Stomach (tissue), 9 donors: ENCODE data around the gene CORO1C. TPM values are rescaled to one million over a fixed set of nuclear protein-coding genes. Genes with fewer than 3 reads are reported as not detected.
A peak's percentile ranks its signal among the peaks of the same experiment; 100 is the strongest.

Experiments
- DNase-seq, 2 donors: peaks; one replicate each; pipeline versions ENCODE4 v3.0.0 to v3.0.0-alpha.2; 2013 to 2019
- H3K27ac ChIP-seq, 5 donors: fragments of 200-600 bp in 4 of 5; sonication (generic) in 4 of 5; one replicate each; pipeline ENCODE4 v1.5.1; 2013 to 2019; ENCODE audit warnings: mild to moderate bottlenecking in 1 of 5, moderate library complexity in 1 of 5
- H3K27me3 ChIP-seq, 3 donors: fragments of 200-600 bp; sonication (generic); one replicate each; pipeline ENCODE4 v1.5.1; 2017 to 2019; ENCODE audit warnings: mixed run types in 1 of 3
- H3K36me3 ChIP-seq, 4 donors: fragments of 200-600 bp; sonication (generic); 1 replicate in 3 of 4; 2 replicates in 1 of 4; pipeline ENCODE4 v1.5.1; 2016 to 2019
- H3K4me1 ChIP-seq, 4 donors: fragments of 200-600 bp; sonication (generic); one replicate each; pipeline ENCODE4 v1.5.1; 2016 to 2019
- H3K4me3 ChIP-seq, 4 donors: fragments of 200-600 bp; sonication (generic) in 3 of 4; one replicate each; pipeline ENCODE4 v1.5.1; 2016 to 2019; ENCODE audit warnings: mild to moderate bottlenecking in 1 of 4
- H3K9me3 ChIP-seq, 4 donors: fragments of 200-600 bp; sonication (generic); one replicate each; pipeline ENCODE4 v1.5.1; 2016 to 2019
- EP300 ChIP-seq: sonication (generic); formaldehyde crosslinking; IDR thresholded peaks from one replicate; pipeline ENCODE4 v1.6.1; 2017; ENCODE audit warnings: antibody characterized with exemption
- POLR2A ChIP-seq, 4 donors: fragments of 450-650 bp; IDR thresholded peaks; one replicate each; pipeline ENCODE4 v1.6.1; 2016; ENCODE audit warnings: antibody characterized with exemption in 4 of 4, control low read depth in 2 of 4, mild to moderate bottlenecking in 1 of 4, moderate library complexity in 1 of 4
- POLR2AphosphoS5 ChIP-seq, 3 donors: sonication (generic); formaldehyde crosslinking; IDR thresholded peaks; one replicate each; pipeline ENCODE4 v1.6.1; 2016; ENCODE audit warnings: antibody characterized with exemption in 3 of 3
- WGBS, 5 donors: extraction: QIAGEN DNeasy Blood & Tissue Kit in 3 of 5; methylation state at CpG; one replicate each; pipeline versions ENCODE4 v1.1.5 to v1.1.7; 2013 to 2018; 5-methylcytosine and 5-hydroxymethylcytosine counted together
- intact Hi-C: fragments of 100-400 bp; cut with DNase I; formaldehyde crosslinking; loops from one replicate; pipeline ENCODE4 v1.15.1; 2023; ENCODE audit warnings: low total_unique reads
- polyA plus RNA-seq, 3 donors: library from polyadenylated mRNA; stranded (reverse); fragments of 200-250 nt; gene quantifications; one replicate each; pipeline ENCODE4 v1.2.3, GENCODE V29; 2013
- total RNA-seq, 5 donors: library from RNA; depleted of rRNA; stranded (reverse); fragments of >200 nt; gene quantifications; one replicate each; pipeline versions ENCODE4 v1.1.0 to v1.2.3, GENCODE V29; 2014 to 2016
- TF ChIP-seq, protein P1 (sequence below), 7 experiments: fragments of 450-650 bp in 4 of 7; fragments of 200-600 bp in 3 of 7; sonication (generic) in 3 of 7; IDR thresholded peaks; one replicate each; pipeline ENCODE4 v1.5.1; 2016 to 2019; ENCODE audit warnings: antibody characterized with exemption in 7 of 7, control low read depth in 2 of 7, mild to moderate bottlenecking in 1 of 7
- donor health status: healthy with polysubstance abuse.
- donor health status: Bipolar disorder and iron deficiency.
- donor health status: healthy.

Gene CORO1C
- total and polyA plus RNA-seq, 8 donors = 27.4 to 392 (median 143) TPM

DNA sequence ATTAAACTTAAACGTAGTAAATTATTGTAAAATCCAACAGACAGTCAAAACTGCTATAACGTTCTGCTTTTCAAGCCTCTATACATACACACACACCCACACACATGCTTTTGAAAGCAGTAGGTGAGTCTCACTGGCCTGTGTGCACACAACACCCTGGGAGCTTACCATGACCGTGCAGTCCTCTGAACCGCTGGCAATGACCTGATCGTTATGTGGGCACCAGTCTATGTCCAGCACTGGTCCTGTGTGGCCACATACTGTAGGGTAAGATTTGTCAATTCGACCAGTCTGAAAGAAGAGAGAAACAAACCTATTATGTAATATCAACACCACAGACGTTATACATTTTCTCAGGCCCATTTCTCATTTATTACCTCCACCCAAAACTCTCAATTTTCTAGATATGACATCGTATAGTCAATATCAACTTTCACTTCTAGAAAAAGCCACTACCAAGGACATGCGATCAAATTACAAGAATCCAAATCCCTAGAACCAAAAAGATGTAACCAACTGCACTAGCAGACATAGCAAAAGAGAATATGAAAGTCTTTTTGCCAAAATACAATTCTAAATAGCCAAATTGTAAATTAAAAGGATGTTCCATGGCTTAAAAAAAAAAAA, 53.1 kb downstream of the CORO1C start:
- intact Hi-C loops = no loop called here
- no peaks in the 10 kb centered on the region for H3K9me3 ChIP-seq
- 83 to 90% (median 89%) methylated on average over 9 of the region's 9 CpGs for WGBS, 5 donors
- no peak for DNase-seq
- peaks cover 7 to 41% (median 11%) of the 10 kb centered on the region in 4 donors for H3K36me3 ChIP-seq
- no peaks in the 10 kb centered on the region for H3K27me3 ChIP-seq
- peak overlapping the region in 2 of 5 donors; percentile 18 to 77 for H3K27ac ChIP-seq
- TF ChIP-seq POLR2A (IDR thresholded peaks at IDR 0.05) (no peak), POLR2AphosphoS5 (IDR thresholded peaks at IDR 0.05) (no peak), EP300 (no peak)
- TF ChIP-seq, protein P1, sequence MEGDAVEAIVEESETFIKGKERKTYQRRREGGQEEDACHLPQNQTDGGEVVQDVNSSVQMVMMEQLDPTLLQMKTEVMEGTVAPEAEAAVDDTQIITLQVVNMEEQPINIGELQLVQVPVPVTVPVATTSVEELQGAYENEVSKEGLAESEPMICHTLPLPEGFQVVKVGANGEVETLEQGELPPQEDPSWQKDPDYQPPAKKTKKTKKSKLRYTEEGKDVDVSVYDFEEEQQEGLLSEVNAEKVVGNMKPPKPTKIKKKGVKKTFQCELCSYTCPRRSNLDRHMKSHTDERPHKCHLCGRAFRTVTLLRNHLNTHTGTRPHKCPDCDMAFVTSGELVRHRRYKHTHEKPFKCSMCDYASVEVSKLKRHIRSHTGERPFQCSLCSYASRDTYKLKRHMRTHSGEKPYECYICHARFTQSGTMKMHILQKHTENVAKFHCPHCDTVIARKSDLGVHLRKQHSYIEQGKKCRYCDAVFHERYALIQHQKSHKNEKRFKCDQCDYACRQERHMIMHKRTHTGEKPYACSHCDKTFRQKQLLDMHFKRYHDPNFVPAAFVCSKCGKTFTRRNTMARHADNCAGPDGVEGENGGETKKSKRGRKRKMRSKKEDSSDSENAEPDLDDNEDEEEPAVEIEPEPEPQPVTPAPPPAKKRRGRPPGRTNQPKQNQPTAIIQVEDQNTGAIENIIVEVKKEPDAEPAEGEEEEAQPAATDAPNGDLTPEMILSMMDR (IDR thresholded peaks at IDR 0.05) = no peak
- H3K4me3 ChIP-seq = no peak overlapping the region
- peaks cover 0 to 28% (median 15%) of the 10 kb centered on the region in 4 donors for H3K4me1 ChIP-seq

DNA sequence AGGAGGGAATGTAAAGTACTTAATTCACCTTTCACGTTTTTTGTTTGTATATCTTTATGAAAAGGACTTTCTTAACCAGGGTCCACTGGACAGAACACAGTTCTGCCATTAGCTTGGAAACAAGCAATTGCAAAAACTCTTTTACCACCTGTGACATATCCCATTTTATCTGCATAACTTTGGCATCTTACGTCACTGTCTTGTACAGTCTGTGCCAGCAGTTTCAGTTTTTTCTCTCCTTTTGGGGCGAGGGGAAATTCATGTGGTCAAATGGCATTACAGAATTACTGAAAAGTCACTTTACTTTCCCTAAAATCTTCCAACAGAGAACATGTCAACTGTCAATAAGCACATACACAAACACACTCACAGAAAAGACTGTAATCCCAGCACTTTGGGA, 53.9 kb downstream of the CORO1C start:
- WGBS, 5 donors = 79 to 91% (median 85%) methylated on average over 3 of the region's 3 CpGs

DNA sequence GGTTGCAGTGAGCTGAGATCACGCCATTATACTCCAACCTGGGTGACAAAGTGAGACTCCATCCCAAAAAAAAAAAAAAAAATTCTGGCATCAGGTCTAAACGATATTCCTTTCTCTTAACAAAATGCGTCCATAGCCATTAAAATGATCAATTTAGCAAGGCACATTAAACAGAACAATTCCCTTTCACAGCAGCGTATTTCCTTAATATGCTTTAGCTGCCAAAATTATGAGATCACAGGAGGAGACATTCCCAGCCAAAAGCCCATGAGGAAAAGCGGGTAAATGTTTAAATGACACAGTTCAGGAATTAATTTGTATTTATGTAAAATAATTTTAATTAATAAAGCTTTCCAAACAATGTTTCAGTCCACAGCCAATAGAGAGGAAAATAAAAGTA, 54.6 kb downstream of the CORO1C start:
- Histone ChIP-seq H3K9me3 (no peaks in the 10 kb centered on the region), H3K27me3 (no peaks in the 10 kb centered on the region), H3K36me3 (peaks cover 7 to 49% (median 16%) of the 10 kb centered on the region in 4 donors), H3K27ac (peak overlapping the region in 3 of 5 donors; percentile 38 to 77 (median 52)), H3K4me1 (peaks cover 0 to 29% (median 14%) of the 10 kb centered on the region in 4 donors), H3K4me3 (no peak overlapping the region)
- no peak for TF ChIP-seq POLR2A (IDR thresholded peaks at IDR 0.05)
- no peak for TF ChIP-seq POLR2AphosphoS5 (IDR thresholded peaks at IDR 0.05)
- TF ChIP-seq, protein P1 (IDR thresholded peaks at IDR 0.05) = no peak
- no peak for TF ChIP-seq EP300
- no peak for DNase-seq
- intact Hi-C loops = no loop called here
- 77 to 89% (median 83%) methylated on average over 5 of the region's 5 CpGs for WGBS, 5 donors

More for the DNA sequence above, 53.9 kb downstream of the CORO1C start:
- Histone ChIP-seq H3K27ac (peak overlapping the region in 2 of 5 donors; percentile 38 to 77), H3K4me3 (no peak overlapping the region), H3K27me3 (no peaks in the 10 kb centered on the region), H3K9me3 (no peaks in the 10 kb centered on the region), H3K36me3 (peaks cover 7 to 46% (median 14%) of the 10 kb centered on the region in 4 donors), H3K4me1 (peaks cover 0 to 33% (median 17%) of the 10 kb centered on the region in 4 donors)
- no peak for DNase-seq
- no peak for TF ChIP-seq EP300
- TF ChIP-seq, protein P1 (IDR thresholded peaks at IDR 0.05) = no peak
- intact Hi-C loops = no loop called here

DNA sequence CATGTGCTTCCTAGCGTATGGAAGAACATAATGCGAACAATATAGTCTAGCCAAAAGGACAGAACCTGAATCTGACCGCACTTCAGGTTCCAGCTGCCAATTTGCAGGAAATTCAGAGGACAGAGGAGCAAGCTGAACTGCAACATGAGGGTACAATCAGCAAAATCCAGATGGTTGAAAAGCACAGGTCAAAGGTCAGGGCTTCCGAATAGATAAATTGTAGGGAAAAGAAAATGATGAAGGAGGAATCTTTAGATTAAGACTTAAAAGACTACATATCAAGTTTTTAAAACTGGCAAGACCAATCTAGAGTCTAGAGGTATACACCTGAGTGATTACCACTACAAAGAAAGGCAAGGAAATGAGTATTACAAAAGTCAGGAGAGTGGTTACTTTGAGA, 55.5 kb downstream of the CORO1C start:
- H3K27ac ChIP-seq = peak overlapping the region in 3 of 5 donors; percentile 1 to 77 (median 52)
- intact Hi-C loops = no loop called here
- H3K4me1 ChIP-seq = peaks cover 0 to 25% (median 13%) of the 10 kb centered on the region in 4 donors

More for the DNA sequence above, 55.5 kb downstream of the CORO1C start:
- Histone ChIP-seq H3K27me3 (no peaks in the 10 kb centered on the region), H3K9me3 (no peaks in the 10 kb centered on the region), H3K36me3 (peaks cover 7 to 51% (median 16%) of the 10 kb centered on the region in 4 donors), H3K4me3 (no peak overlapping the region)
- no peak for DNase-seq
- TF ChIP-seq EP300 (no peak), POLR2A (IDR thresholded peaks at IDR 0.05) (no peak), POLR2AphosphoS5 (IDR thresholded peaks at IDR 0.05) (no peak)
- TF ChIP-seq, protein P1 (IDR thresholded peaks at IDR 0.05) = no peak
- WGBS, 5 donors = 89 to 96% (median 93%) methylated on average over 4 of the region's 4 CpGs
